ENCODE measurements around the gene POU6F2. TPM values are rescaled to one million over a fixed set of nuclear protein-coding genes. Genes with fewer than 3 reads are reported as not detected.

The POU6F2 gene
- total RNA-seq = 7.6 and 7.9 TPM in 2 replicates
- long read RNA-seq, partial matches to known transcripts = 2 of 4 reads
- long read RNA-seq, other reads (novel, unspliced or antisense) = 2 of 4 reads

DNA sequence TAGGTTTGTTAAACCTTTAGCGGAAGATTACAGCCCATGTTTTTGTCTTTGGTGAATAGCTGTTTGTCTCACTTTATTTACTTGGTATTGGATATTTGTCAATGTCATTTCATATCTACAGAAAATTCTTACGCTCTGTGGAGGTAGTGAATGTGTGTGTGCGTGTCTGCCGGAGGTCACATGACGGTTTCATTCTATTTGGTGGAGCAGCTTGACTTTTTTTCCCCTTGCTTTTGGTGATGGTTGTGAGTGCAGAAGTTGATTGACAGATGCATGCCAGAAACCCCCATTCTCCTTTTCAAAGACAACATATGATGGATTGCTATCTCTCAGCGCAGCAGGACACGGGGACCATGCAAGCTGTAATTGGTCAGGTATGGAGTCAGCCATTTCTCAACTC lies at the start of gene POU6F2:
TSS of gene POU6F2 (plus strand) at position 225 of the 400 bp plus-strand sequence. CDS start at position 270, 45 bp downstream.
- Mint-ChIP-seq H3K36me3 (ENCODE audit: low read depth) (no peaks in the 10 kb centered on the region), H3K4me1 (peaks cover 19% of the 10 kb centered on the region), H3K9me3 (peaks cover 4% of the 10 kb centered on the region), H3K27me3 (ENCODE audit: low read depth) (peaks cover 48% of the 10 kb centered on the region), H3K4me3 (peak within 1 kb of the TSS; percentile 74), H3K27ac (ENCODE audit: unreplicated experiment) (no peak within 1 kb of the TSS)
- TF ChIP-seq CTCF (conservative IDR thresholded peaks at IDR 0.05) = no peak
- no peak for DNase-seq (ENCODE audit: low read depth, low spot score)

GRCh38 chr7:38928506-38928905 lies 49.2 kb upstream of the POU6F2 start:
- Mint-ChIP-seq H3K4me3 (no peak overlapping the region), H3K4me1 (peaks cover 6% of the 10 kb centered on the region), H3K27ac (ENCODE audit: unreplicated experiment) (no peak overlapping the region), H3K36me3 (ENCODE audit: low read depth) (no peaks in the 10 kb centered on the region), H3K27me3 (ENCODE audit: low read depth) (no peaks in the 10 kb centered on the region), H3K9me3 (no peaks in the 10 kb centered on the region)
- TF ChIP-seq CTCF (conservative IDR thresholded peaks at IDR 0.05) = no peak
- DNase-seq (ENCODE audit: low read depth, low spot score) = no peak

- Mint-ChIP-seq H3K9me3 (no peaks in the 10 kb centered on the region), H3K36me3 (ENCODE audit: low read depth) (no peaks in the 10 kb centered on the region), H3K4me3 (no peak overlapping the region), H3K27ac (ENCODE audit: unreplicated experiment) (no peak overlapping the region), H3K4me1 (peaks cover 6% of the 10 kb centered on the region), H3K27me3 (ENCODE audit: low read depth) (no peaks in the 10 kb centered on the region)
- no peak for DNase-seq (ENCODE audit: low read depth, low spot score)
- TF ChIP-seq CTCF (conservative IDR thresholded peaks at IDR 0.05) = no peak
Measured at GRCh38 chr7:38929460-38930171, 48.1 kb upstream of the POU6F2 start.

DNA sequence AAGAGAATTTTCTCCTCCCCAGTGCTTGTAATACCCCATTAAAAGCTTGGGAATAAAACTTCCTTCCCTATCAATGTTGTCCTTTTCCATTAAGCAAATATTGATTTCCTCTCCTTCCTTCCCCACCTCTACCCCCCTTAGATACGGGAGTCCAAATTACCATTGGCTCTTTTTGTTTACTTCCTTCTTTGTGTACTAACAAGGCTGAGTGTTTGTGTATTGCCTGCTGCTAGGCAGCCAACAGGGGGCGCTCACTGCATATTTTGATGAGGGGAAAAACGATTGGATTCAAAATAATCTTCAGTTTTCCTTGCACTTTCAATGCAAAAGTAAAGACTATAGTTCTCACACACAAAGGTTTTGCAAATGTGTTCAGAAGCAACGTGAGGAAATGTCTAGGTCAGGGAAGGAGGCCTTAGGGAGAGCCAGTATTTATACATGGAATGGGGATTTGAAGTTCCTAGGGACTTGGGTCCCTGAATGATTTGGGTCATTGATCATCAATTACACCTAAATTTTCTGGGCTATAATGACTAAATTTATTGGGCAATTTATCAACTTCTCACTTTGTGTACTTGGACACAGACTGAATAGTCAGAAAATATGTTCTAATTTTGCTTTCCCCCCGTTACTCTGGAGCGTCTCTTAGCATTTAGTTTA lies 45.1 kb upstream of the POU6F2 start:
- Mint-ChIP-seq H3K9me3 (no peaks in the 10 kb centered on the region), H3K4me3 (no peak overlapping the region), H3K36me3 (ENCODE audit: low read depth) (no peaks in the 10 kb centered on the region), H3K27me3 (ENCODE audit: low read depth) (no peaks in the 10 kb centered on the region), H3K27ac (ENCODE audit: unreplicated experiment) (no peak overlapping the region), H3K4me1 (peaks cover 6% of the 10 kb centered on the region)
- peak; percentile 99 for TF ChIP-seq CTCF (conservative IDR thresholded peaks at IDR 0.05)
- DNase-seq (ENCODE audit: low read depth, low spot score) = peak; percentile 86

DNA sequence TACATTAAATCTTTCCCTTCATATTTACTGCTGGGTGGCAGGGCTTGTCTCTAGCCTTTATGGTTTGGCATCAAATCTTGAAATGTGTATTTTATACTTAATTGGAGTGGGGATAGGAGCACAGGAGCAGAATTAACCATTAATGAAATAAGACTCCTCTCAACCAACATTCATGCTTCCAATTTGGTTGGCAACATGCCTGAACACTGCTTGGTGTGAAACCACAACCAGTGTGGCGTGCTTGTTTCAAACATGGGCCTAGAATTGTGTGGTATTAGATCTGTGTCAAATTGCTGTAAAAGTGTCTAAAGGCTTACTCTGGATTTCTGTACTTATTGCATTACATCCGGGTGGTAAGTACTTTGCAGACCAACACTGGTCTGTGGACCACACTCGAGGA lies 43.7 kb upstream of the POU6F2 start:
- H3K4me3 Mint-ChIP-seq = no peak overlapping the region
- no peak for TF ChIP-seq CTCF (conservative IDR thresholded peaks at IDR 0.05)
- no peak overlapping the region for H3K27ac Mint-ChIP-seq (ENCODE audit: unreplicated experiment)
- no peaks in the 10 kb centered on the region for H3K36me3 Mint-ChIP-seq (ENCODE audit: low read depth)
- H3K9me3 Mint-ChIP-seq = no peaks in the 10 kb centered on the region
- H3K4me1 Mint-ChIP-seq = peaks cover 6% of the 10 kb centered on the region
- DNase-seq (ENCODE audit: low read depth, low spot score) = no peak
- no peaks in the 10 kb centered on the region for H3K27me3 Mint-ChIP-seq (ENCODE audit: low read depth)
